Ishikawa (cell line): ENCODE data around the gene CHCHD6.
A peak's percentile ranks its signal among the peaks of the same experiment; 100 is the strongest.

Experiments
- CEBPB ChIP-seq: IDR thresholded peaks from 2 replicates; pipeline ENCODE4 v1.6.1; 2012
- CREB1 ChIP-seq: IDR thresholded peaks from 2 replicates; pipeline ENCODE4 v1.6.1; 2012; ENCODE audit warnings: low read depth
- EP300 ChIP-seq: IDR thresholded peaks from 2 replicates; pipeline ENCODE4 v1.6.1; 2012; ENCODE audit warnings: borderline replicate concordance
- MAX ChIP-seq: IDR thresholded peaks from 2 replicates; pipeline ENCODE4 v1.6.1; 2012
- NFIC ChIP-seq: IDR thresholded peaks from 2 replicates; pipeline ENCODE4 v1.6.1; 2012
- RAD21 ChIP-seq: IDR thresholded peaks from 2 replicates; pipeline ENCODE4 v1.6.1; 2012; ENCODE audit warnings: low read depth
- REST ChIP-seq: IDR thresholded peaks from 2 replicates; pipeline ENCODE4 v1.6.1; 2012; ENCODE audit warnings: low read depth, mild to moderate bottlenecking
- TCF12 ChIP-seq: IDR thresholded peaks from 2 replicates; pipeline ENCODE4 v1.6.1; 2012; ENCODE audit warnings: low read depth
- TEAD4 ChIP-seq: IDR thresholded peaks from 2 replicates; pipeline ENCODE4 v1.6.1; 2012
- YY1 ChIP-seq: IDR thresholded peaks from 2 replicates; pipeline ENCODE4 v1.6.1; 2012; ENCODE audit warnings: low read depth

GRCh38 chr3:126982471-126983175 lies 278.6 kb downstream of the CHCHD6 start, which contains the start of gene PLXNA1:
- TF ChIP-seq TEAD4: peak; percentile 68
- no peak for TF ChIP-seq NFIC
- TF ChIP-seq MAX: peak; percentile 82
- TF ChIP-seq CREB1: no peak
- TF ChIP-seq EP300: peak; percentile 23; the same call in 1 of the 2 replicates
- TF ChIP-seq RAD21: peak; percentile 65; the same call in 1 of the 2 replicates
- 0 out of 2 replicates have a peak, but pooled peaks have one; percentile 62 for TF ChIP-seq TCF12
- TF ChIP-seq YY1: no peak
- TF ChIP-seq REST: no peak
- TF ChIP-seq CEBPB: no peak
